Endothelial cell of hepatic sinusoid (primary cell): Measurements from ENCODE around the gene SPAG9.

ENCODE experiments used
- in situ Hi-C: cut with HindIII; loops from 2 replicates; pipeline ENCODE4 v1.10.0; 2017; ENCODE audit warnings: low sequenced_read_pairs

SPAG9 gene

GRCh38 chr17:50961282-50962220, 159.1 kb downstream of the SPAG9 start:
- in situ Hi-C loops, result no loop called here

- in situ Hi-C loops, result no loop called here
Measured at GRCh38 chr17:50959341-50959740, 161.3 kb downstream of the SPAG9 start.

- in situ Hi-C loops, result no loop called here
Measured at GRCh38 chr17:50957600-50958575, 162.8 kb downstream of the SPAG9 start.

DNA sequence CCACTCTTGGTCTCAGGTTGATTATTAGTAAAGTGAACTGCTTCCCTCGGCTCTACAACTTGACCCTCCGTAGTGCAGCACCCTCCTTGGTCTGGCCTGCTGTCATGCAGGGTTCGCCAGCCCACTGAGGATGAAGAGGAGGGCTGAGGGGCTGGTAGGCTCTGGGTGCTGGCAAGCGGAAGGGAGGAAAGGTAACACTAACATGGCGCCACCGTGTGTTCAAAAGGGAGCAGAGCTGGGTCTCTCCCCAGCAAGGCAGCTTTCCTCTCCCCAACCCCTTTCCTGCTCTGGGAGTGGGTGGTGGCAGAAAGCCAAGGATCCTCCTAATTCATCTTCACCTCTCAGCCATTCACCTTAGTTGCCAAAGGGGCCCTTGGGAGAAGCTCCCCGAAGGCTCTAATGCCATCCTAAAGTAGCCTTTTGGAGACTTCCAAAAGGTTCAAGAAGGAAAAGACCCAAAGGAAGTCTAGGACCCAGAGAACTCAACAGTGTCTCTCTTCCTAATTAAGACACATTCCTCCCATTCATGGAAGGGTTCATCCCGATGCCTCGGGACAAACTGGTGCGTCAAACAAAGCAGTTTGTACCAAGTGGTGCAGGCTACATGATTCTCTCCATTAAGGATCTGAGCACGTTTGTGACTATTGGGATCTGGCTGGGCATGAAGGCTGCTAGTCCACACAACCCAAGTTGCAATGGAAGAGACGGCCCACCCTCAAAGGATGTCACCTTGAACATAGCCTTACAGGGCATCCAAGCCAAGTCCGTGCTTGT, 163.7 kb downstream of the SPAG9 start:
- in situ Hi-C loops, result no loop called here

DNA sequence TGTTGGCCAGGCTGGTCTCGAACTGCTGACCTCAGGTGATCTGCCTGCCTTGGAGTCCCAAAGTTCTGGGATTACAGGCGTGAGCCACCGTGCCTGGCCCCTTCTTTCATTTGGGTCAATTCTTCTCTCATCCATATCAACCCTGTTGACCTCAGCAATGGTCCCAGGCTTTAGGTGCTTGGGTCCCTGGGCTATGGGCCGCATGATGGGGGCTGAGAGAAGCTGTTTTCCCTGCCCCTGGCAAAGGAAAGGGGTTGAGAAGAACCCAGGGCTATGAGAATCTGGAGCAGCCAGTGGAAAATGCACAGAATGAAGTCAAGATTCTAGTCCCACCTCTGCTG, 164.3 kb downstream of the SPAG9 start:
- in situ Hi-C loops, result no loop called here

GRCh38 chr17:50955667-50956120, 165.0 kb downstream of the SPAG9 start:
- in situ Hi-C loops, result no loop called here

- in situ Hi-C loops, result no loop called here
Measured at GRCh38 chr17:50955160-50955559, 165.5 kb downstream of the SPAG9 start.

- in situ Hi-C loops, result no loop called here
Measured at GRCh38 chr17:50954641-50955121, 166.0 kb downstream of the SPAG9 start.

- in situ Hi-C loops, result no loop called here
Measured at GRCh38 chr17:50953831-50954601, 166.7 kb downstream of the SPAG9 start.

- in situ Hi-C loops, result no loop called here
Measured at GRCh38 chr17:50953518-50953830, 167.2 kb downstream of the SPAG9 start.

- in situ Hi-C loops, result no loop called here
Measured at GRCh38 chr17:50952889-50953288, 167.8 kb downstream of the SPAG9 start.

- in situ Hi-C loops, result no loop called here
Measured at GRCh38 chr17:50952013-50952412, 168.7 kb downstream of the SPAG9 start.

DNA sequence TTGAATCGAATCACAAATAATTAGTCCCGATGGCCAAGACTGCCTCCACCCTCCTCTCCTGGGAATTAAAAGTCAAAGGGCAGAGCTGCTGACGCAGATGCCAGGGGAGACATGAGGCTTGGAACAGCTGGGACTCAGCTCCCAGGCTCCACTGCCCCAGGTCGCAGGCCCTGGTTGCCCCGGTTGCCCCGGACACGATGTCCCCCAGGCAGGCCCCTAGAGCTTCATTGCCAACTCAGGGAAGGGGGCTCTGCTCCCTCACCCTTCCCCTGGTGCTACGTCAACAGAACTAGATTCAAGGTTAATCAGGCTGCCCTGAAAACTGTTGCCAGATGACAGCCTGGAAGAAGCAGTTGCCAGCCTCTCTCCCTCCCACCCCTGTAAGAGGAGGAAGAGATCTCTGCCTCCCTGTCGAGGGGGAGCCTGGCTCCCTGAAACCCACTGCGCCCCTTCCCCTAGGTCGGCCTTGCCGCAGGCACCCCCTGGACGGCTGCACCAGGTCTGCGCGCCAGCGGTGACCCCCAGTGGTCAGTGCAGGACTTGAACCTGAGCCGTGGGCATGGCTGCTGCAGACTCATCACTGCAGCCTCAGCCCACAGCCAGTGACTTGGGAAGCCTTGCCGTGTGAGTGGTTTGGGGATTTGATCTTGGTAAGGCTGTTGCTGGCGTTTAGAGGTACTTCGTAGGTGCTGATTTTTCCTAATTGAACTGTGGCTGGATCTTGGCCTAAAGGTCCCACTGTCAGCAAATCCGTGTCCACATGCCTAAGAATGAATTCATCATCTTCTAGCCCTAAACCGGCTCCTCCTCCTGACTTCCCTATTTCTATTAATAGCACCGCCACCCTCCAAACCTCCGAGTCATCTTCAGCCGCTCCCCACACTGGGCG, 170.4 kb downstream of the SPAG9 start:
- in situ Hi-C loops, result loop anchor here (5.0 kb wide), 2 partner anchors 48 to 103 kb away; no protein-coding TSS in a partner anchor

DNA sequence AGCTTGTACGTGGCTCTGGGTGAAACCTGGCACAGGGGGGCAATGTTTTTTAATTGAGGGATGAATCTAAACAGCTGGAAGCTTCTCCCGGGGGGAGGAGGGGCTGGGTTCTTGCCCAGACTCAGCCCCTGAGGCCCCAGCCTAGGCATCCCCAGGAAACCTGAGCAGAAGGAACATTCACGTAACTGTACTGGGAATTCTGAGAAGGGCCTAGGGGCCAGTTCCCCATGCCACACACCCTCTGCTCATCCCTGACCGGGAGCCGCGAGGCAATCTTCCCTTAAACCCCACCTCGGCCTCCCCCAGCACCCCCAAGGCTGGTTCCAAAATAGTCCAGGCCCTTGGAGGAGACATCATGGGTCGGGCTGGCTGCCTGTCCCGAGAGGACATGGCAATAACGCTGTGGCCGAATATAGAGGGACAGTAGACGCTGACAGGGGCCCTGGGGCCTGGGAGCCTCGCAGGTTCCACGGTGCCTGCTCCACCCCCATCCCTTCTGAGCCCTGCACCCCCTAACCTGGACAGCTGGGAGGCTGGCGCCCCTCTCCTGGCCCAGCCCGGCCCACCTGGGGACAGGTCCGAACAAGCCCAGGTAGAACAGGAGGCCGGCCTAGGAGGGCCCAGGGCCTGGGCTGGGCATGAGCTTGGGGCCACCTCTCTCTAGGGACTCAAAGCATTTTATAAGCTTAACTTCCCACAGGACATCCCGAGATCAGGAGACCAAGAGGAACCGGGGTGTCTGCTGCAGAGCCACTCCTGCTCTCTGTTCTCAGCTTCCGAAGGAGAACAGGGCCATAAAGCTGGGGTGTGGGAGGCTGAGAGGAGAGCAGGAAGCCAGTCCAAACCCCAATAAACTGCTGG, 171.3 kb downstream of the SPAG9 start:
- in situ Hi-C loops, result loop anchor here (5.0 kb wide), 2 partner anchors 47 to 102 kb away; no protein-coding TSS in a partner anchor

DNA sequence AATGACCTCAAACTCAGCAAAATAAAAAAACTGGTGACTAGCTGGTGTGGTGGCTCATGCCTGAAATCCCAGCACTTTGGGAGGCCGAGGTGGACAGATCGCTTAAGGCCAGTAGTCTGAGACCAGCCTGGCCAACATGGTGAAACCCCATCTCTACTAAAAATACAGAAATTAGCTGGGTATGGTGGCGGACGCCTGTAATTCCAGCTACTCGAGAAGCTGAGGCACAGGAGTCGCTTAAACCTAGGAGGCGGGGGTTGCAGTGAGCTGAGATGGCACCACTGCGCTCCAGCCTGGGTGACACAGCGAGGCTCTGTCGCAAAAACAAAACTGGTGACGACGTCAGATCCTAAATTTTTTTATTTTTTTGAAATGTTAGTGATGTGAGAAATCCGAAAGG, 172.0 kb downstream of the SPAG9 start:
- in situ Hi-C loops, result loop anchor here (5.0 kb wide), 2 partner anchors 46 to 101 kb away; no protein-coding TSS in a partner anchor

DNA sequence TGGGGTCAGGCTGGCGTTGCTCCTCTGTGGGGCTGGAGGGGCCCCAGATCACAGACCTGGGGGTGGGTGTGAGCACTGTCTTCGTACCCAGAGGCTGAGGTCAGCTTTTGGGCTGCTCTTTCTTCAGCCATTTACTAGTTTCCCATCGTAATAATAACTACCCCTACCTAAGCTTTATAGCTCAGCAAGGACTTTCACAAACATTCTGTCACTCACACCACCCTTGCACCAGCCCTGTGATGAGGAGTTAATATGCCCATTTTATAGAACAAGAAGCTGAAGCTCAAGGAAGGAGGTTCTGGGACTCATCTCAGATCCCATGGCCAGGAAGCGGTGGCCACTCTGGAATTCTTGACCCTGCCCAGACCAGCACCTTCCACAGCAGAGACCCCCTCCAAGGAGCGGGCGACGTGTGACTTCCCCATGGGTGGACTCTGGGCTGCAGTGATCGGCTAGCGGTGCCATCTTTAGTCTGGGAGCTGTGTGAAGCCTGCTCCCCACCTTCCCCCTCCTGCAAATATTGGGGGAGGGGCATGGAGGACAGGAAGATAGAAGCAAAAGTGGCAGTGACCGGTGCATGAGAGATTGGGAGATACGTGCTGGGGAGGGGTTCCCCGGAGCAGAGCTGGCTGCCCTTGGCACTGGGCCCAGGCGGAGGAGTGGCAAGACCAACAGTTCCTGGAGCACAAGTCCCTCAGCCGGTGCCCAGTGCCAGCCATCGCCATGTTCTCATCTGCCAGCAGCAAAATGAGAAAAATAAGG, 172.7 kb downstream of the SPAG9 start:
- in situ Hi-C loops, result loop anchor here (5.0 kb wide), 2 partner anchors 46 to 101 kb away; no protein-coding TSS in a partner anchor
